OCI-M2 (cell line): ENCODE results near the gene WNK4.
"Not testable (repeated sequence)": the region's sequence is repeated elsewhere in the genome, so short reads cannot be mapped to it uniquely, and the experiment has no call there.

Experiments used
- DNase-seq: peaks from one replicate; lab custom pipeline; 2025; ENCODE audit not compliant: unreplicated experiment; lab: John Stamatoyannopoulos, UW

Gene WNK4

GRCh38 chr17:42779936-42780850, at the start of gene WNK4:
TSS of gene WNK4 (plus strand) at chr17:42780610. CDS start at chr17:42780699, 89 bp downstream.
- DNase-seq: peak; percentile 44

- no peak for DNase-seq
Measured at GRCh38 chr17:42740699-42741098, 39.7 kb upstream of the WNK4 start.

- not testable (repeated sequence) for DNase-seq
Measured at GRCh38 chr17:42742916-42743315, 37.5 kb upstream of the WNK4 start.

- no peak for DNase-seq
Measured at GRCh38 chr17:42743595-42744282, 36.7 kb upstream of the WNK4 start.

- DNase-seq: no peak
Measured at GRCh38 chr17:42744283-42744805, 36.1 kb upstream of the WNK4 start.

- peak; percentile 42 for DNase-seq
Measured at GRCh38 chr17:42744806-42745617, 35.4 kb upstream of the WNK4 start, which contains the start of gene EZH1. TSS of gene EZH1 (minus strand) at chr17:42745040. CDS start at chr17:42728941, 16,099 bp downstream.

- DNase-seq: no peak
Measured at GRCh38 chr17:42748202-42748907, 32.1 kb upstream of the WNK4 start.

GRCh38 chr17:42748908-42749798, 31.3 kb upstream of the WNK4 start:
- DNase-seq: no peak

- DNase-seq: peak; percentile 49
Measured at GRCh38 chr17:42750739-42751344, 29.6 kb upstream of the WNK4 start.

GRCh38 chr17:42751628-42752027, 28.8 kb upstream of the WNK4 start:
- DNase-seq: no peak

- DNase-seq: no peak
Measured at GRCh38 chr17:42754782-42755181, 25.6 kb upstream of the WNK4 start.

- DNase-seq: no peak
Measured at GRCh38 chr17:42759982-42760651, 20.3 kb upstream of the WNK4 start.

GRCh38 chr17:42760652-42761581, 19.5 kb upstream of the WNK4 start, which contains the start of gene RAMP2:
TSS of gene RAMP2 (plus strand) at chr17:42761227. CDS start at chr17:42761262, 35 bp downstream.
- no peak for DNase-seq

- DNase-seq: no peak
Measured at GRCh38 chr17:42761638-42762037, 18.8 kb upstream of the WNK4 start.

GRCh38 chr17:42766124-42766523, 14.3 kb upstream of the WNK4 start:
- no peak for DNase-seq

- no peak for DNase-seq
Measured at GRCh38 chr17:42767512-42767911, 12.9 kb upstream of the WNK4 start.

GRCh38 chr17:42768006-42768405, 12.4 kb upstream of the WNK4 start:
- DNase-seq: not testable (repeated sequence)
